NCI-H82 (cell line): Measurements from ENCODE around the gene OSBP2.
"Not testable (repeated sequence)": the region's sequence is repeated elsewhere in the genome, so short reads cannot be mapped to it uniquely, and the experiment has no call there.

Experiments used
- DNase-seq: peaks from one replicate; lab custom pipeline; 2025; lab: John Stamatoyannopoulos, UW

The OSBP2 gene

GRCh38 chr22:30679895-30680690, 14.6 kb upstream of the OSBP2 start:
- DNase-seq: not testable (repeated sequence)

GRCh38 chr22:30680991-30681770, 13.5 kb upstream of the OSBP2 start:
- no peak for DNase-seq

- DNase-seq: no peak
Observed at GRCh38 chr22:30681831-30682230, 12.8 kb upstream of the OSBP2 start.

- DNase-seq: peak; percentile 13
Observed at GRCh38 chr22:30685178-30685577, 9.5 kb upstream of the OSBP2 start.

GRCh38 chr22:30687358-30687757, 7.3 kb upstream of the OSBP2 start:
- no peak for DNase-seq

GRCh38 chr22:30689622-30690021, 5.1 kb upstream of the OSBP2 start:
- DNase-seq: no peak

- no peak for DNase-seq
Observed at GRCh38 chr22:30691204-30691603, 3.5 kb upstream of the OSBP2 start.

- peak; percentile 66 for DNase-seq
Observed at GRCh38 chr22:30694171-30694639, 469 bp upstream of the OSBP2 start.

- DNase-seq: no peak
Observed at GRCh38 chr22:30695351-30695851, 727 bp downstream of the OSBP2 start.

- DNase-seq: no peak
Observed at GRCh38 chr22:30695871-30696655, 1.4 kb downstream of the OSBP2 start.

GRCh38 chr22:30697975-30698374, 3.3 kb downstream of the OSBP2 start:
- DNase-seq: no peak

- DNase-seq: no peak
Observed at GRCh38 chr22:30701872-30702271, 7.2 kb downstream of the OSBP2 start.

- DNase-seq: no peak
Observed at GRCh38 chr22:30702856-30703255, 8.2 kb downstream of the OSBP2 start.

GRCh38 chr22:30704978-30705377, 10.3 kb downstream of the OSBP2 start:
- DNase-seq: no peak

GRCh38 chr22:30705710-30706651, 11.3 kb downstream of the OSBP2 start:
- DNase-seq: peak; percentile 89

GRCh38 chr22:30709980-30710379, 15.3 kb downstream of the OSBP2 start:
- not testable (repeated sequence) for DNase-seq

GRCh38 chr22:30712094-30712493, 17.4 kb downstream of the OSBP2 start:
- DNase-seq: no peak

GRCh38 chr22:30714062-30714461, 19.4 kb downstream of the OSBP2 start:
- DNase-seq: no peak

- DNase-seq: no peak
Observed at GRCh38 chr22:30717331-30717921, 22.8 kb downstream of the OSBP2 start.

- no peak for DNase-seq
Observed at GRCh38 chr22:30717952-30718351, 23.3 kb downstream of the OSBP2 start.

GRCh38 chr22:30718491-30718890, 23.8 kb downstream of the OSBP2 start:
- no peak for DNase-seq
